HG03039 (cell line): ENCODE data around the gene ANKRD45.
"Not testable (repeated sequence)": the region's sequence is repeated elsewhere in the genome, so short reads cannot be mapped to it uniquely, and the experiment has no call there.

Experiments used
- ATAC-seq: cut with Tn5 transposase; IDR thresholded peaks from one replicate; pipeline ENCODE4 v1.9.1; 2021; ENCODE audit warnings: mild to moderate bottlenecking, moderate library complexity; ENCODE audit not compliant: unreplicated experiment

Gene ANKRD45, protein sequence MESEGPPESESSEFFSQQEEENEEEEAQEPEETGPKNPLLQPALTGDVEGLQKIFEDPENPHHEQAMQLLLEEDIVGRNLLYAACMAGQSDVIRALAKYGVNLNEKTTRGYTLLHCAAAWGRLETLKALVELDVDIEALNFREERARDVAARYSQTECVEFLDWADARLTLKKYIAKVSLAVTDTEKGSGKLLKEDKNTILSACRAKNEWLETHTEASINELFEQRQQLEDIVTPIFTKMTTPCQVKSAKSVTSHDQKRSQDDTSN

DNA sequence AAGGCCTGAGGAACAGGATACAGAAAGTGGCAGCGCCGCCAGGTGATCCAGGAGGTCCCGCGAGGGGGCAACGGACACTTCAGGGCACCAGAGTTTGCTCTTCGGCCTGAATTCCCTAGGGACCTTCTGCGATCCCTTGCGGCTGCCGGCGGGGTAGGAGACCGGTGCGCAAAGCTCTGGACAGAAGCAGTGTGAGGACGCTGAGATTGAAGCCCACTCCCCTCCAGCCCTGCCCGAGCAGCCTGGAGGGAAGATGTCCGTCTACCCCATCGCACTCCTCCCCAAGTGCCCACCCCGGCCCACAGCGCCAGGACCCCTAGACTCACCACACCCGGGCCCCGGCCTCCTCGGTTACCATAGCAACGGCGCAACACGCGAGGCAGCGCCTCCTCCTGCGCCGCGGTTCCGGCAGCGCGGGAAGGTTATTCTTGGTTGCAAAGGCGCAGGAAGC is at the start of gene ANKRD45:
Gene ANKRD45 (minus strand): TSS at position 361 of the 451 bp plus-strand sequence. CDS start 10,433 bp downstream, outside the sequence.
- ATAC-seq, result no peak

DNA sequence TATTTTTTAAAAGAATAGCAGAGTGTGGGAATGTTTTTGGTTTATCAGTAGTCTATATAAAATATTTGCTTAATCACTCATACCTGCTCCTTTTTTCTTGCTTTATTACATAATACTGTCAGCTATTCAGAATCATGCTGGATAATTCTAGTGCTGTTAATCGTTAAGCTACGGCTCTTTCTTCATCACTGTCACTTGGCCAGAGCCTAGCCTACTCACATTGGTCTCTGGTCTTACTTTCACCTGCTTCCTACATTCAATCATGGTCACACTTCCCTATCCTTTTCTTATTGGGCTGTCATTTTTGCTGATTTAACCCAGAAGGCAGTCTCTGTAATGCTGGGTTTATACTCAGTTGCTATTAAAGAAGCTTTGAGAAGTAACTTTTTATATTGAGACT is 47.6 kb upstream of the ANKRD45 start:
- no peak for ATAC-seq

DNA sequence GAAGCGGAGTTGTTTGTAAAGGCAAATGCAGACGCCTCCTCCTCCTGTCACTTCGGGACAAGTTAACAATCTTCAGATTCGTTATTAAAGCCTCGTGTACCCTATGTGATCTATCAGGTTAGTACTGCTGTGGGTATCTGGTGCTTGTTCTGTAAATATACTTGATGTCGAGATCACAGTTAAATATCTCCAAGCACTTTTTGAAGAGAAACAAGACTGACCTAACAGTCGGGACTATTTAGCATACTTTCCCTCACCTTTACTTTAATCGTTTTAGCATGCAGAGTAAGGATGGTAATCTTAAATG is 45.8 kb upstream of the ANKRD45 start:
- ATAC-seq, result no peak

DNA sequence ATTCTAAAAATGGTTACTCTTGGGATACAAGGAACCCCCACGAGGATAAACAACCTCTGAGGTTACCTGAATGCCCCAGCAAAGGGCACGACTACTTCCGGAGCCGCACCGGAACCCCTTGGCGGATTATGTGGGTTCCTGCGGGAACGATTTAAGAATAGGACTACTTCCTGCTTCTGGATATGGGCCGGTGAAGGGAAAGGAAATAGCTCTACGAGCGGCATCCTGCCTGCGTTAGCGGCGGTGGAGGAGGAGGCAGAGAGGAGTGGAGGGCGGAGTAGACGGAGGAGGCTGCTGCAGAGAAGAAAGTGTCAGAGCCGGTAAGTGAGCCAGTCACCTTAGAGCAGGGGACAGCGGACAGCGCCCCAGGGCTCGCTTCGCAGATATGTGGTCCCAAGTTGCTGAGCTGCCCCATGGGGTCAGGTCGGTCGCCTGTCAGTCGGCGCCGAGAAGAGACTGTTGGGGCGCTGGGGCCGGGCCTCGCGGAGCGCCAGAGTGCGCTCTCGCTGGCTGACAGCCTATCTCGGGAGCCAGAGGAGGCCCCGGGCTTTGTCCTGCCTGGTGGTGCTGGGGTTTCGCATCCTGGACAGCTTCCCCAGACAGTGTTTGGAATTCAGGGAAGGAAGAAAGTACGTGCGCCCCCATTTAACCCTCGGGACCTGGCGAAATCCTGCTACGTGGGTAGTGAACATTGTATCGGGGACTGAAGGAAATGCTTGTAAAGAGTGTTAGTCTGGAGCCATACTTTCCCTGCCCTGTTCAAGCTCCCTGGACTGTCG is 45.3 kb upstream of the ANKRD45 start, which contains the start of gene KLHL20:
Gene KLHL20 (plus strand): TSS at position 223 of the 779 bp plus-strand sequence. CDS start 1,063 bp downstream, outside the sequence.
- ATAC-seq, result peak; percentile 93

DNA sequence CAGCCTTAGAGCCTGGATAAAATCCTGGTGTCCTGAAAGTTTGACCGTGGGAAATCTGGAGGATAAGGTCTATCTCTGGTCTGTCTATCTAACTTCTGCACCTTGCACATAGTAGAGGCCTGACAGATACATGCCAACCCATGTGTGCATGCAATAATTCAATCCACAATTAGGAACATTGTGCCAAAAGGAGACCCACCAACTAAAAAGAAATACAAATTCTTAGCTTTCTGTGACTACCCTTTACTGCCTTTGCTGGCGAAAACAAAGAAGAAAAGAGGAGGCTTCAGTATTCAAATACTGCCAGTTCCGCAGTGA is 44.7 kb upstream of the ANKRD45 start:
- ATAC-seq, result no peak

DNA sequence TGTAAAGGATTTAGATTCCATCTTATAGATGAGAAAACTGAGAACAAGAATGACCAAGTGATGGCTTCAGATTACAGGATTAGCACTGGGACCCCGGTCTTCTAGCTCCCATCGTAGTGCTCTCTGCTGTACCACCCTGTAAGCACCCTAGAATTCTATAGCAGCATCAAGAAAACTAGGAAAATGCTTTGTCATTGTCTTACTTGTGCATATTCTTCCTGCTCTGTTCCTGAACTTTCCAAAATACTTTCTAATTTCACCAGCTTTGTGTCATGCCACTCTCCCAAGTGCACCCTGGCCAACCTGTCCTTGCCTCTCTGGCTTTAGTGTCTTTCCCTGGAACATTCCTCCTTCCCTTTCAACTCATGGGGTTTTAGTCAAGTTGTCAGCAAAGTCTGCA is 39.1 kb upstream of the ANKRD45 start:
- no peak for ATAC-seq

DNA sequence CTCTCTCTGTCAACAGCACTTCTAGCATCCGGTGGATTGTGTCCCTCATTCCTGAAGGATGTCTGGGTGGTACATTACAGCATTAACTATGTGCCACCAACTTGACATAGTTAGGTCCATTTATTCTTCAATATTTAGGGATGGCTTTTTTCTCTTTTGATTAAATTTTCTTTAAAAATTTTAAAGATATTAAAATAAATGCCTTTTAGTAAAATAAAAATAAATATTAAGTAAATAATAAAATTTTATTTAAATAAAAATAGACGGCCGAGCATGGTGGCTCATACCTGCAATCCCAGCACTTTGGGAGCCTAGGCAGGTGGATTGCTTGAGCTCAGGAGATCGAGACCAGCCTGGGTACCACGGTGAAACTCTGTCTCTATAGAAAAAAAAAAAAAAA is 35.5 kb upstream of the ANKRD45 start:
- ATAC-seq, result no peak

DNA sequence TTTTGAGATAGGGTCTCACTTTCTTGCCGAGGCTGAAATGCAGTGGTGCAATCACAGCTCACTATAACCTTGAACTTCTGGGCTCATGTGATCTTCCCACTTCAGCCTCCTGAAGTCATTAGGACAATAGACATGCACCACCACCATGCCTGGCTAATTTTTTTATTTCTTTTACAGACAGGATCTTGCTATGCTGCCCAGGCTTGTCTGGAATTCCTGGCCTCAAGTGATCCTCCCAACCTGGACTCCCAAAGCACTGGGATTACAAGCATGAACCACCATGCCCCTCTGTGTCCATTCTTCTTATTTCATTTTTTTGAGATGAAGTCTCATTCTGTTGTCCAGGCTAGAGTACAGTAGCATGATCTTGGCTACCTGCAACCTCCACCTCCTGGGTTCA is 33.1 kb upstream of the ANKRD45 start:
- no peak for ATAC-seq

DNA sequence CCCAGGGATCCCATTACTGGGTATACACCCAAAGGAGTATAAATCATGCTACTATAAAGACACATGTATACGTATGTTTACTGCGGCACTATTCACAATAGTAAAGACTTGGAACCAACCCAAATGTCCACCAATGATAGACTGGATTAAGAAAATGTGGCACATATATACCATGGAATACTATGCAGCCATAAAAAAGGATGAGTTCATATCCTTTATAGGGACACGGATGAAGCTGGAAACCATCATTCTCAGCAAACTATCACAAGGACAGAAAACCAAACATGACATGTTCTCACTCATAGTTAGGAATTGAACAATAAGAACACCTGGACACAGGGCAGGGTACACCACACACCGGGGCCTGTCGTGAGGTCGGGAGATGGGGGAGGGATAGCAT is 31.6 kb upstream of the ANKRD45 start:
- not testable (repeated sequence) for ATAC-seq

DNA sequence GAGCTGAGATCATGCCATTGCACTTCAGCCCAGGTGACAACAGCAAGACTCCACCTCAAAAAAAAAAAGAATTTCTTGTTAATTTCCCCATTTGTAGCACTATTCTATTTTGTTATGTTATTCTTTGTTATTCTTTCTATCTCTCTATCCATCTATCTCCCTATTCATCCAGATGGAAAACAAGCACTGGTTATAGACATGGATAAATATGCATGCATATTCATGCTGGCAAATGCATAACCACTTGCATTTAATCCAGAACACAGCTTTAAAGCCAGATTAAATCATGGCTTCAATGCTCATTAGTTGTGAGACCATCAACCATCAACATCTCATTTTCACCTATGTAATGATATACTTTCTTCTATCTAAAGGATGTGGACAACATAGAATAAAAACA is 23.6 kb upstream of the ANKRD45 start:
- no peak for ATAC-seq

DNA sequence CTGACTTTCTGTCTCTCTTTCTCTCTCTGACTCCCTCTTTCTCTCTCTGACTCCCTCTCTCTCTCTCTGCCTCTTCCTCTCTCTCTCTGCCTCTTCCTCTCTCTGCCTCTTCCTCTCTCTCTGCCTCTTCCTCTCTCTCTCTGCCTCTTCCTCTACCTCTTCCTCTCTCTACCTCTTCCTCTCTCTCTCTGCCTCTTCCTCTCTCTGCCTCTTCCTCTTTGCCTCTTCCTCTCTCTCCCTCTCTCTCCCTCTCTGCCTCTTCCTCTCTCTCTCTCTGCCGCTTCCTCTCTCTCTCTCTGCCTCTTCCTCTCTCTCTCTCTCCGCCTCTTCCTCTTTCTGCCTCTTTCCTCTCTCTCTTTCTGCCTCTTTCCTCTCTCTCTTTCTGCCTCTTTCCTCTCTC is 18.6 kb upstream of the ANKRD45 start:
- no peak for ATAC-seq

DNA sequence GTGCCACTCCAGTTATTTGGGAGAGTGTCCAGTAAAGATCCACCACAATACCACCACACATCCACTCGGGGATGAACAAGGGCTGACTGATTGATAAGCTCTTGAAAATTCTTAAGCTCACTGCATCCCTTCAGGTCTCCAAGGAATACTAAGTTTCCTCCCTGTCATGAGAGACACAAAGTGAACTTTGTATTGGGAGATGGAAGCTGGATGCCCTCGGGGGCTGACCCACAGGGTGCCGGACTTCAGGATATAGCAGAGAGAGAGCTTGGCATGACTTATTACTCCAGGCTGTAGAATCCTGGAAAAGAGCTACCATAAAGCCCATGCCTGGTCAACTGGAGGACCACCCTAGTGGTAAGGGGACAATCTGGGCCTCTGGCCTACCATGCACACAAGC is 15.5 kb upstream of the ANKRD45 start:
- ATAC-seq, result not testable (repeated sequence)

DNA sequence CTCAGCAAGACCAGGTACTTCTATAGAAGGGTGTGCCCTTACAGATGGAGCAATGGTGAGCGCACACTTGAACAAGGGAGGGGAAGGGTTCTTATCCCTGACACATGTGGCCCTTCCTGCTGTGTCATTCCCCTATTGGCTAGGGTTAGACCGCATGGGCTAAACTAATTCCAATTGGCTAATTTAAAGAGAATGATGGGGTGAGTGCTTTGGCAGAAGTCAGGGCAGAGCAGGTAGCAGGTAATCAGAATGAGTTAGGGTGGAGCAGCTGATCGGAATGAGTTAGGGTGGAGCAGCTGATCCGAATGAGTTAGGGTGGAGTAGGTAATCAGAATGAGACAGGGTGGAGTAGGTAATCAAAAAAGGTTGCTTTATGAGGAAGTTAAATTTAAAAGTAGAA is 14.2 kb upstream of the ANKRD45 start:
- ATAC-seq, result not testable (repeated sequence)

DNA sequence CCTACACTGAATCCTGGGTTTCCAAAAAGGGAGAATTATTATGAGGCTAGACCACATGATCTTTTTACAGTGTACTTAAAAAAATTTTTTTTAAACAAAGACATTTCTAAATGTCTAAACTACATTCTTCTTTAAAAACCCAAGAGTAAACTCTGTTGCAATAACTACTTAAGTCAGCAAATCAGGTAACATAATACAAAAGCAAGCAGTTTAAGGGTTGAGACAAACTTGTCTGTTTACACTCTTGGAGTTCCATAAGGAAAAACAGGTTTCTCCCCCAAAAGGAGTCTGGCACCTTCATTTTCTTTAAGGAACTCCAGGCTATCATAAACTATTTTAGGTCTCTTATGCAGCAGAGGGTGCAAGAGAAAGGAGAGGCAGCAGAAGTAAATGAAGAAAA is 12.5 kb upstream of the ANKRD45 start:
- no peak for ATAC-seq

DNA sequence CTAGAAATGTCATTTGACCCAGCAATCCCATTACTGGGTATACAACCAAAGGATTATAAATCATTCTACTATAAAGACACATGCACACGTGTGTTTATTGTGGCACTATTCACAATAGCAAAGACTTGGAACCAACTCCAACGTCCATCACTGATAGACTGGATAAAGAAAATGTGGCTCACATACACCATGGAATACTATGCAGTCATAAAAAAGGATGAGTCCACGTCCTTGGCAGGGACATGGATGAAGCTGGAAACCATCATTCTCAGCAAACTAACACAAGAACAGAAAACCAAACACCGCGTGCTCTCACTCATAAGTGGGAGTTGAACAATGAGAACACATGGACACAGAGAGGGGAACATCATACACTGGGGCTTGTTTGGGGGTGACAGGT is 10.5 kb upstream of the ANKRD45 start:
- ATAC-seq, result not testable (repeated sequence)

DNA sequence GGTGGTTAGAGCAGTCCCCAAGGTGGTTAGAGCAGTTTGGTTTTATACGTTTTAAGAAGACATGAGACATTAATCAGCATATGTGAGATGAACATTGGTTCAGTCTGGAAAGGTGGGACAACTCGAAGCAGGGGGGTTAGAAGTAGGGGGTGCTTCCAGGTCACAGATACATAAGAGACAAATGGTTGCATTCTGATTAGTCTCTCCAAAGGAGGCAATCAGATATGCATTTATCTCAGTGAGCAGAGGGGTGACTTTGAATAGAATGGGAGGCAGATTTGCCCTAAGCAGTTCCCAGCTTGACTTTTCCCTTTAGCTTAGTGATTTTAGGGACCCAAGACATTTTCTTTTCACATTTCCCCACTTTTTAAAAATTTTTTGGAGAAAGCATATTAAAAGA is 4.8 kb upstream of the ANKRD45 start:
- not testable (repeated sequence) for ATAC-seq

DNA sequence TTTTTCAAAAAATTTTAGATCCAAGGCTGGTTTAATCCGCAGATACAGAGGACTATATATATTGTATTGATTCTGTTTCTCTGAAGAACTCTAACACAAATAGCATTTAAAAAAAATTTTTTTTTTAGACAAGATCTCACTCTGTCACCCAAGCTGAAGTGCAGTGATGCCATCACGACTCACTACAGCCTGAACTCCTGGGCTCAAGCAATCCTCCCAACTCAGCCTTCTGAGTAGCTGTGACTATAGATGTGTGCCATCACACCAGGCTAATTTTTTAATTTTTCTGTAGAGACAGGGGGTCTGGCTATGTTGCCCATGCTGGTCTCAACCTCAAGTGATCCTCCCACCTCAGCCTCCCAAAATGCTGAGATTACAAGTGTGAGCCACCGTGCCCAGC is 3.0 kb downstream of the ANKRD45 start:
- no peak for ATAC-seq

DNA sequence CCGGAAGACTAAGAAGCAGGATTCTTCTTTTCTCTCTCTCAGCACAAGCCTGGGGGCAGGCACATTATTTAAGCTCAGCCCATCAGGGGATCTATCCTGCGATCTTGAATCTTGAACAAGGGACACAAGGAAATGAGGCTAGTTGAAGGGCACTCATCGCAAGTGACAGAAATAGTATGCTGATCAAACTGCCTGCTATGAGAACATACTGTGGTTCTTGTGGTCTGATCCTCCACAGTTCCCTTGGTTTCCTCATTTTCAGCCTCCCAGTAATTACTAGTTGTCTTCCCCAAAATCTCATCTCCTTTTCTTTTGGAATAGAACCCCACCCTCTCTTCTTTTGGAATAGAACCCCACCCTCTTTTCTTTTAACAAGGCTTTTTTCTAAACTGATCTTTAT is 6.5 kb downstream of the ANKRD45 start:
- ATAC-seq, result no peak

DNA sequence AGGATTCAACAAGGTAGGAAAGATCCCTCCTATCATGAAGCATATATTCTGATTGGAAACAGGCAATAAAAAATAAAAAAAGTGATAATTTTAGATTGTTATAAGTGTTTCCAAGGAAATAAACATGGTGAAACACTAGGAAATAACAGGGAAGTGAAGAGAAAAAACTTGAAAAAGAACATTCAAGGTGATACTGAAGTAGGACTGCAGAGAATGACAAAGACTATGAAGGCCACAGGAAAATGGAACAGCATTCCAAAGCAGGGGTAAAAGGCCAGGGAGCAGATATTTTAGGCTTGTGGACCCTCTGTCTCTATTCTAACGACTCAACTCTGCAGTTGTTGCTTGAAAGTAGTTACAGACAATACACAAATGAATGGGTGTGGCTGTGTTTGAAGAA is 7.9 kb downstream of the ANKRD45 start:
- no peak for ATAC-seq

DNA sequence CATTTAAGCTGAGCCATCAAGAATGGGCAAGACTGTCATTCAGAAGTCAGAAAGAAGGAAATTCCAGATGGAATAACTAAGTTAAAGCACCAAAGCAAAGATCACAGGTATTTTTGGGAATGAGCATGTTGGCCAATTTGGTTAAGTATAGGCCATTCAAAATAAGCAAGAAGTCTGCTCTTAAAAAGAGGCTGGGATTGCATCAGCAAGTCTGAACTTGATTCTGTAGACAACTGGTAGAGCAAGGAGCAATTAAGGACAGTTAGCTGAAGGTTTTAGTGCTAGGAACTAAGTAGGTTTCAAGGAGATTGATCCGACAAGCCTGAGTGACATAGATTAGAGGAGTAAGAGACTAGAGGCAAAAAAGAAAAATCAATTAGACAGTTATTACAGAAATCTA is 8.4 kb downstream of the ANKRD45 start:
- no peak for ATAC-seq

DNA sequence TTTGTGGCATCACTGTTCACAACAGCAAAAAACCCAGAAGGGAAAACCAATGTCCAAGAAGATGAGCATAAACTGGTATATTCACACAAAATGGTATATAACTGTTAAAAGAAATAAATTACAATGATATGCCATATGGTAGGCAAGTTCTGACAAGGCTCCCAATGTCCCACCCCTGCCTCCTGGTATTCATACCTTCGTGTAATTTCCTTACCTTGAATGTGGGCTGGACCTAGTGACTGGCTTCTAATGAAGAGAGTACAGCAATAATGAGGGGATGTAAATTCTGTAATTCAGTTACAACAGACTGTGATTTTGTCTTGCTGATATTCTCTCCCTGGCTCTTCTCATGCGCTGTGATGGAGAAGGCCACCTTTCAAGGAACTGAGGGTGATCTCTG is 9.3 kb downstream of the ANKRD45 start:
- no peak for ATAC-seq

DNA sequence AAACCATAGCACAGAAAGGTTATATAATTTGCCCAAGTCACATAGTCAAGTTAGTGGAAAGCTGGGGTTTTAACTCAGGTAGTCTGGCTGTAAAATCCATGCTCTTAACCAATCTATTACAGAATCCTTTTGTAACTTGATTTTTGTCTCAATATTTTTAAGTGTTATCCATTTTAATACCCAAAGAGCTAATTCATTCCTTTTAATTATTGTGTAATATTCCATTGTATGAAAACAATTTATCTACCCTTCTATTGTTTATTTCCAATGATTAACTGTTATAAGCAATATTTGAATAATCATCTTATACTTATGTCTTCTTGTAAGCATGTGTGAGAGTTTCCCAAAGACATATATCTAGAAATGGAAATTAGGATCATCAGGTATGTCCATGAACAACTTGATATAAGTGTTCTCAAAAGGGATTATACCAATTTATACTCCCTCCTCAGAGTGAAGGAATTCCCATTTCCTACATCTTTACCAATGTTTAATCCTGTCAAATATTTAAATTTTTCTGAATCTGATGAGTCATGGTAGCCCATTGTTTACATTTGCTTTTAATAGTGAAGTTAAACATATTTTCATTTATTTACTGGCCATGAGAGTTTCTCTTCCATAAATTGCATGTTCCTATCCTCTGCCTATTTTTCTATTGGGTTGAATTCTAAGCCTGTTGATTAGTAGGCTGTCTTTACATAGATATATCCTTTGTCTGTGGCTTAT is 20.6 kb downstream of the ANKRD45 start:
- no peak for ATAC-seq
